H9 (cell line): Measurements from ENCODE around the gene S100B. TPM values are rescaled to one million over a fixed set of nuclear protein-coding genes. Genes with fewer than 3 reads are reported as not detected.

Experiments used
- DNase-seq: peaks from one replicate; pipeline ENCODE4 v3.0.0-alpha.2; 2017
- H2AFZ ChIP-seq: one replicate; pipeline ENCODE4 v1.6.1; 2013; ENCODE audit warnings: mild to moderate bottlenecking, low read length, control low read depth, moderate library complexity
- H2AK5ac ChIP-seq: 2 replicates; pipeline ENCODE4 v1.6.1; 2013; ENCODE audit warnings: low read length, control low read depth, mixed read lengths; ENCODE audit not compliant: insufficient read length
- H2BK120ac ChIP-seq: one replicate; pipeline ENCODE4 v1.6.1; 2013; ENCODE audit warnings: low read depth, mild to moderate bottlenecking, low read length, control low read depth, inconsistent platforms; ENCODE audit not compliant: poor library complexity, severe bottlenecking
- H2BK12ac ChIP-seq: 2 replicates; pipeline ENCODE4 v1.6.1; 2013; ENCODE audit warnings: low read length, control low read depth, mixed read lengths, low read depth; ENCODE audit not compliant: insufficient read length
- H2BK15ac ChIP-seq: 2 replicates; pipeline ENCODE4 v1.6.1; 2013; ENCODE audit warnings: low read depth, low read length, control low read depth
- H2BK20ac ChIP-seq: one replicate; pipeline ENCODE4 v1.6.1; 2013; ENCODE audit warnings: low read depth, mild to moderate bottlenecking, low read length, control low read depth, inconsistent platforms; ENCODE audit not compliant: poor library complexity, severe bottlenecking
- H2BK5ac ChIP-seq: 2 replicates; pipeline ENCODE4 v1.6.1; 2013; ENCODE audit warnings: low read length, control low read depth, mixed read lengths; ENCODE audit not compliant: insufficient read length
- H3K14ac ChIP-seq: 2 replicates; pipeline ENCODE4 v1.6.1; 2013; ENCODE audit warnings: low read length, control low read depth; ENCODE audit not compliant: insufficient read depth
- H3K18ac ChIP-seq: 2 replicates; pipeline ENCODE4 v1.6.1; 2013; ENCODE audit warnings: low read depth, mild to moderate bottlenecking, mixed read lengths, low read length, control low read depth; ENCODE audit not compliant: insufficient read length
- H3K23ac ChIP-seq: 2 replicates; pipeline ENCODE4 v1.6.1; 2013; ENCODE audit warnings: low read length, control low read depth, mixed read lengths, low read depth; ENCODE audit not compliant: insufficient read length
- H3K23me2 ChIP-seq: 2 replicates; pipeline ENCODE4 v1.6.1; 2013; ENCODE audit warnings: low read depth, mild to moderate bottlenecking, mixed read lengths, low read length, control low read depth; ENCODE audit not compliant: insufficient read length, poor library complexity, severe bottlenecking
- H3K27ac ChIP-seq: 2 replicates; pipeline ENCODE4 v1.5.1; 2013; ENCODE audit warnings: low read length, control low read depth, mixed read lengths, low read depth; ENCODE audit not compliant: insufficient read length
- H3K27me3 ChIP-seq: 2 replicates; pipeline ENCODE4 v1.6.1; 2013; ENCODE audit warnings: low read length, control low read depth, inconsistent platforms; ENCODE audit not compliant: insufficient read depth
- H3K4ac ChIP-seq: 2 replicates; pipeline ENCODE4 v1.6.1; 2013; ENCODE audit warnings: low read depth, mild to moderate bottlenecking, control low read depth, inconsistent platforms, low read length, moderate library complexity
- H3K4me1 ChIP-seq: 2 replicates; pipeline ENCODE4 v1.6.1; 2013; ENCODE audit warnings: low read length, control low read depth, inconsistent platforms; ENCODE audit not compliant: insufficient read depth
- H3K4me2 ChIP-seq: 2 replicates; pipeline ENCODE4 v1.6.1; 2013; ENCODE audit warnings: low read length, control low read depth, mixed read lengths; ENCODE audit not compliant: insufficient read length, insufficient read depth
- H3K56ac ChIP-seq: 2 replicates; pipeline ENCODE4 v1.6.1; 2013; ENCODE audit warnings: low read depth, mild to moderate bottlenecking, mixed read lengths, low read length, control low read depth; ENCODE audit not compliant: insufficient read length
- H3K79me1 ChIP-seq: 2 replicates; pipeline ENCODE4 v1.6.1; 2013; ENCODE audit warnings: low read depth, mild to moderate bottlenecking, moderate library complexity, low read length, control low read depth, inconsistent platforms; ENCODE audit not compliant: insufficient read depth, poor library complexity, severe bottlenecking
- H3K79me2 ChIP-seq: 2 replicates; pipeline ENCODE4 v1.6.1; 2013; ENCODE audit warnings: low read length, control low read depth, inconsistent platforms; ENCODE audit not compliant: insufficient read depth
- H3K9ac ChIP-seq: 2 replicates; pipeline ENCODE4 v1.6.1; 2013; ENCODE audit warnings: low read length, control low read depth, mixed read lengths; ENCODE audit not compliant: insufficient read length; ENCODE audit errors: extremely low read depth
- H3K9me3 ChIP-seq: one replicate; pipeline ENCODE4 v1.6.1; 2013; ENCODE audit warnings: low read depth, low read length, inconsistent platforms; ENCODE audit not compliant: control insufficient read depth
- H3T11ph ChIP-seq: one replicate; pipeline ENCODE4 v1.6.1; 2013; ENCODE audit warnings: mild to moderate bottlenecking, low read length, control low read depth, inconsistent platforms
- H4K20me1 ChIP-seq: one replicate; pipeline ENCODE4 v1.6.1; 2013; ENCODE audit not compliant: control insufficient read depth, insufficient read length, insufficient read depth
- H4K5ac ChIP-seq: 2 replicates; pipeline ENCODE4 v1.6.1; 2013; ENCODE audit warnings: low read depth, mild to moderate bottlenecking, mixed read lengths, low read length, control low read depth; ENCODE audit not compliant: insufficient read length
- H4K8ac ChIP-seq: replicated peaks from 2 replicates; pipeline ENCODE4 v1.6.1; 2013; ENCODE audit warnings: low read length, control low read depth, mixed read lengths, low read depth; ENCODE audit not compliant: insufficient read length
- H4K91ac ChIP-seq: 2 replicates; pipeline ENCODE4 v1.6.1; 2013; ENCODE audit warnings: low read depth, mild to moderate bottlenecking, moderate library complexity, mixed read lengths, low read length, control low read depth; ENCODE audit not compliant: insufficient read length
- H3K27ac Mint-ChIP-seq, 3 experiments: 2 replicates in 2 of 3; 3 replicates in 1 of 3; pipeline ENCODE4 v1.8.0; 2020 to 2021; ENCODE audit warnings: mixed read lengths in 3 of 3, mild to moderate bottlenecking in 1 of 3, moderate library complexity in 1 of 3
- H3K27me3 Mint-ChIP-seq: 2 replicates; pipeline ENCODE4 v1.8.0; 2021; ENCODE audit warnings: low read depth, mild to moderate bottlenecking, moderate library complexity, mixed read lengths
- H3K36me3 Mint-ChIP-seq, 3 experiments: 2 replicates in 2 of 3; 3 replicates in 1 of 3; pipeline ENCODE4 v1.8.0; 2020 to 2021; ENCODE audit warnings: low read depth in 3 of 3, mixed read lengths in 3 of 3; ENCODE audit not compliant: insufficient read depth in 1 of 3
- H3K4me1 Mint-ChIP-seq, 2 experiments: 2 replicates each; pipeline ENCODE4 v1.8.0; 2020; ENCODE audit warnings: mixed read lengths in 2 of 2
- H3K4me3 Mint-ChIP-seq, 2 experiments: 2 replicates in 1 of 2; 3 replicates in 1 of 2; pipeline ENCODE4 v1.8.0; 2020 to 2021; ENCODE audit warnings: mild to moderate bottlenecking in 2 of 2, mixed read lengths in 2 of 2, moderate library complexity in 1 of 2
- H3K9me3 Mint-ChIP-seq, 2 experiments: 2 replicates in 1 of 2; 3 replicates in 1 of 2; pipeline ENCODE4 v1.8.0; 2020; ENCODE audit warnings: mild to moderate bottlenecking in 2 of 2, mixed read lengths in 2 of 2, moderate library complexity in 1 of 2
- WGBS: extraction: QIAGEN DNeasy Blood & Tissue Kit; methylation state at CpG from one replicate; pipeline ENCODE4 v1.1.7; 2013; ENCODE audit warnings: missing lambda C conversion rate, low lambda C conversion rate, mixed read lengths; ENCODE audit not compliant: insufficient read length; ENCODE audit errors: extremely low coverage; 5-methylcytosine and 5-hydroxymethylcytosine counted together
- total RNA-seq: library from RNA; stranded (reverse); gene quantifications from 2 replicates; pipeline ENCODE4 v1.2.1, GENCODE V29; 2021
- TF ChIP-seq, protein P1 (sequence below): fragments of 200-600 bp; sonication (generic); conservative IDR thresholded peaks from 3 replicates; pipeline ENCODE4 v1.8.0; 2021; ENCODE audit warnings: antibody characterized with exemption, mild to moderate bottlenecking

Gene S100B
- total RNA-seq, 1 experiment from 2014 or later, result 0.26 TPM

DNA sequence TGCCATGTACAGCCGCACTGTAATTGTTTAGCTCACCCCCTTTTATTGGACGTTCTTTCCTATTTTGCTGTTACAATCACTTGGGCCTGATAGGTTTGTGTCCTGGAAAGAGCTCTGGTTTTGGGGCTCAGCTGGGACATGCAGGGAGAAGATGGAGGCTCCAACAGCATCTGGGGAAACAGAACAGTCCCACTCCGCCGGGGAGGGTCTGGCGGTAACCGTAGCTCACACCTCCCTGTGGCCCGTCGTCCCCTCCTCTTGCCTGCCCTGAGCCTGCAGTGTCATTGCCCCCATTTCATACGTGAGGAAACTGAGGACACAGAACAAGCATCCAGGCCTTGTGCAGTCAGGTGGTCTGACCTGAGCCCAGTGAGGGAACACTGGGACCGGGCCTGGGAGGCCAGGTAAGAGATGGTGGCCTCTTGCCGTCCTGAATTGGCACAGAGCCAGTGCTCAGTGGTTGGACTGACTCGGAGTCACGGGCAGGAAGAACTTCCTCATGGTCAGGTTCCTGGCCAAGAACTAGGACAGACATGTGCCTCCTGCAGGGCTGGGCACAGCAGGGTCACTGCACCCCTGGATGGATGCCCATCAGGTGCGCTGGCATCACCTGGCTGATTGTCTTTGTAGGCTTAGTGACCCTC lies 41.8 kb downstream of the S100B start:
- H2BK12ac ChIP-seq, result no peak overlapping the region
- Mint-ChIP-seq H3K27ac (no peak overlapping the region; a peak in 1 of 7 replicates), H3K4me1 (no peaks in the 10 kb centered on the region), H3K4me3 (no peak overlapping the region), H3K9me3 (no peaks in the 10 kb centered on the region; a peak in 1 of 5 replicates), H3K27me3 (no peaks in the 10 kb centered on the region), H3K36me3 (peaks cover 24 to 62% (median 42%) of the 10 kb centered on the region in 3 experiments; a peak in 6 of 7 replicates)
- no peak for DNase-seq
- H2AFZ ChIP-seq, result no peak overlapping the region
- no peak overlapping the region for H2AK5ac ChIP-seq
- no peak overlapping the region for H3K23ac ChIP-seq
- H2BK5ac ChIP-seq, result no peak overlapping the region
- H4K91ac ChIP-seq, result no peak overlapping the region
- H3K79me1 ChIP-seq, result no peaks in the 10 kb centered on the region
- H2BK20ac ChIP-seq, result no peak overlapping the region
- H3K27ac ChIP-seq, result no peak overlapping the region
- no peak overlapping the region for H3K4ac ChIP-seq
- TF ChIP-seq, protein P1, sequence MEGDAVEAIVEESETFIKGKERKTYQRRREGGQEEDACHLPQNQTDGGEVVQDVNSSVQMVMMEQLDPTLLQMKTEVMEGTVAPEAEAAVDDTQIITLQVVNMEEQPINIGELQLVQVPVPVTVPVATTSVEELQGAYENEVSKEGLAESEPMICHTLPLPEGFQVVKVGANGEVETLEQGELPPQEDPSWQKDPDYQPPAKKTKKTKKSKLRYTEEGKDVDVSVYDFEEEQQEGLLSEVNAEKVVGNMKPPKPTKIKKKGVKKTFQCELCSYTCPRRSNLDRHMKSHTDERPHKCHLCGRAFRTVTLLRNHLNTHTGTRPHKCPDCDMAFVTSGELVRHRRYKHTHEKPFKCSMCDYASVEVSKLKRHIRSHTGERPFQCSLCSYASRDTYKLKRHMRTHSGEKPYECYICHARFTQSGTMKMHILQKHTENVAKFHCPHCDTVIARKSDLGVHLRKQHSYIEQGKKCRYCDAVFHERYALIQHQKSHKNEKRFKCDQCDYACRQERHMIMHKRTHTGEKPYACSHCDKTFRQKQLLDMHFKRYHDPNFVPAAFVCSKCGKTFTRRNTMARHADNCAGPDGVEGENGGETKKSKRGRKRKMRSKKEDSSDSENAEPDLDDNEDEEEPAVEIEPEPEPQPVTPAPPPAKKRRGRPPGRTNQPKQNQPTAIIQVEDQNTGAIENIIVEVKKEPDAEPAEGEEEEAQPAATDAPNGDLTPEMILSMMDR, result no peak
- H3K23me2 ChIP-seq, result no peaks in the 10 kb centered on the region
- no peak overlapping the region for H4K8ac ChIP-seq
- no peaks in the 10 kb centered on the region for H3K4me1 ChIP-seq
- no peaks in the 10 kb centered on the region for H3K79me2 ChIP-seq
- H4K5ac ChIP-seq, result no peak overlapping the region
- H2BK120ac ChIP-seq, result no peak overlapping the region
- no peak overlapping the region for H3T11ph ChIP-seq
- H3K4me2 ChIP-seq, result no peak overlapping the region
- no peaks in the 10 kb centered on the region for H4K20me1 ChIP-seq
- H3K18ac ChIP-seq, result no peak overlapping the region
- WGBS, result no CpG with 5 or more reads among the region's 14 CpGs
- H2BK15ac ChIP-seq, result no peak overlapping the region
- no peak overlapping the region for H3K14ac ChIP-seq
- no peaks in the 10 kb centered on the region for H3K9me3 ChIP-seq
- no peak overlapping the region for H3K56ac ChIP-seq
- H3K27me3 ChIP-seq, result no peaks in the 10 kb centered on the region
- H3K9ac ChIP-seq, result no peak overlapping the region
